PFSK-1 (cell line): ENCODE measurements around the gene KANK4.

Source experiments
- FOXP2 ChIP-seq: optimal IDR thresholded peaks from 2 replicates; pipeline ENCODE3; 2011; ENCODE audit warnings: borderline replicate concordance, control low read depth, inconsistent platforms; ENCODE audit not compliant: insufficient read depth; ENCODE audit errors: extremely low read length, extremely low read depth
- POLR2AphosphoS5 ChIP-seq: IDR thresholded peaks from 2 replicates; pipeline ENCODE4 v1.6.1; 2012; ENCODE audit warnings: low read depth, mild to moderate bottlenecking, control low read depth, low read length, moderate library complexity
- REST ChIP-seq, 2 experiments: IDR thresholded peaks; 2 replicates each; pipeline versions ENCODE4 v1.6.1 to v1.8.0; 2011 to 2012; ENCODE audit warnings: low read depth in 2 of 2, low read length in 2 of 2, control low read depth in 1 of 2, inconsistent platforms in 1 of 2, mild to moderate bottlenecking in 1 of 2, moderate library complexity in 1 of 2; ENCODE audit not compliant: insufficient read depth in 1 of 2
- SIN3A ChIP-seq: IDR thresholded peaks from 2 replicates; pipeline ENCODE4 v1.6.1; 2012; ENCODE audit warnings: mild to moderate bottlenecking, low read length, moderate library complexity, borderline replicate concordance; ENCODE audit not compliant: insufficient read depth
- TAF1 ChIP-seq: IDR thresholded peaks from 2 replicates; pipeline ENCODE4 v1.6.1; 2012; ENCODE audit warnings: low read length, control low read depth, borderline replicate concordance; ENCODE audit not compliant: insufficient read depth

GRCh38 chr1:62273953-62274352 lies 45.3 kb downstream of the KANK4 start:
- no peak for TF ChIP-seq TAF1
- no peak for TF ChIP-seq FOXP2
- TF ChIP-seq POLR2AphosphoS5, result no peak
- no peak for TF ChIP-seq REST (IDR thresholded peaks at IDR 0.05; ENCODE audit: insufficient read depth in 1 of 2, low read depth in 2 of 2, low read length in 2 of 2)
- TF ChIP-seq SIN3A, result no peak
